LNCAP (cell line): Measurements from ENCODE around the gene MEIOSIN.

ENCODE experiments used
- CTCF ChIP-seq: fragments of 450-650 bp; IDR thresholded peaks from 2 replicates; pipeline ENCODE4 v1.5.1; 2017; ENCODE audit warnings: mild to moderate bottlenecking

The MEIOSIN gene

GRCh38 chr19:45733160-45733810, at the start of gene MEIOSIN:
Gene MEIOSIN, plus strand, starts transcription at chr19:45733439. Its CDS starts 1,938 bp downstream, at chr19:45735377.
- TF ChIP-seq CTCF, result no peak

GRCh38 chr19:45687599-45687998, 45.6 kb upstream of the MEIOSIN start:
- TF ChIP-seq CTCF, result no peak

GRCh38 chr19:45691516-45692186, 41.6 kb upstream of the MEIOSIN start, which contains the start of gene SNRPD2:
Gene SNRPD2, minus strand, starts transcription at chr19:45691953. Its CDS starts 65 bp downstream, at chr19:45691888.
- no peak for TF ChIP-seq CTCF

- TF ChIP-seq CTCF, result no peak
Measured at GRCh38 chr19:45692187-45693105, 40.8 kb upstream of the MEIOSIN start, which contains the start of gene QPCTL. Gene QPCTL, plus strand, starts transcription at chr19:45692666. Its CDS starts 38 bp downstream, at chr19:45692704.

- peak; percentile 66 for TF ChIP-seq CTCF
Measured at GRCh38 chr19:45693106-45693788, 40.0 kb upstream of the MEIOSIN start.

- TF ChIP-seq CTCF, result no peak
Measured at GRCh38 chr19:45701676-45702075, 31.6 kb upstream of the MEIOSIN start.

GRCh38 chr19:45705115-45705514, 28.1 kb upstream of the MEIOSIN start:
- no peak for TF ChIP-seq CTCF
